SIG-M5 treated with dmso at 0.1 percent for 504 hours (cell line): ENCODE data around the gene GAA.

ENCODE experiments used
- DNase-seq: peaks from one replicate; lab custom pipeline; 2025; ENCODE audit not compliant: unreplicated experiment; lab: John Stamatoyannopoulos, UW

The GAA gene

GRCh38 chr17:80101011-80101945 is at the start of gene GAA:
Gene GAA, plus strand, starts transcription at chr17:80101581. Its CDS starts 3,006 bp downstream, at chr17:80104587.
- peak; percentile 65 for DNase-seq

GRCh38 chr17:80051681-80052080 is 49.7 kb upstream of the GAA start:
- DNase-seq, result no peak

- DNase-seq, result no peak
Observed at GRCh38 chr17:80053102-80053501, 48.3 kb upstream of the GAA start.

GRCh38 chr17:80055597-80055996 is 45.8 kb upstream of the GAA start:
- DNase-seq, result no peak

- DNase-seq, result no peak
Observed at GRCh38 chr17:80058311-80058955, 42.9 kb upstream of the GAA start.

GRCh38 chr17:80060644-80061043 is 40.7 kb upstream of the GAA start:
- DNase-seq, result no peak

- no peak for DNase-seq
Observed at GRCh38 chr17:80061421-80061820, 40.0 kb upstream of the GAA start.

GRCh38 chr17:80063830-80064585 is 37.4 kb upstream of the GAA start:
- peak; percentile 73 for DNase-seq

GRCh38 chr17:80064696-80065095 is 36.7 kb upstream of the GAA start:
- DNase-seq, result no peak

GRCh38 chr17:80065478-80066170 is 35.8 kb upstream of the GAA start:
- no peak for DNase-seq

- no peak for DNase-seq
Observed at GRCh38 chr17:80067393-80067986, 33.9 kb upstream of the GAA start.

- no peak for DNase-seq
Observed at GRCh38 chr17:80068301-80069222, 32.8 kb upstream of the GAA start.

- DNase-seq, result no peak
Observed at GRCh38 chr17:80070375-80071115, 30.8 kb upstream of the GAA start.

- DNase-seq, result no peak
Observed at GRCh38 chr17:80071116-80071841, 30.1 kb upstream of the GAA start.

GRCh38 chr17:80072410-80072809 is 29.0 kb upstream of the GAA start:
- DNase-seq, result no peak

- no peak for DNase-seq
Observed at GRCh38 chr17:80080081-80080480, 21.3 kb upstream of the GAA start.

GRCh38 chr17:80081596-80081995 is 19.8 kb upstream of the GAA start:
- DNase-seq, result no peak
